CD4-positive, alpha-beta T cell treated with Interleukin-1 beta for 1 hour (primary cell): ENCODE measurements around the gene PKN3.

Experiments
- DNase-seq, 2 donors: peaks; one replicate each; pipeline ENCODE4 v3.0.0-alpha.2; 2020 to 2022

The PKN3 gene

GRCh38 chr9:128718475-128718874 lies 16.2 kb downstream of the PKN3 start:
- no peak for DNase-seq

GRCh38 chr9:128719919-128720605 lies 17.8 kb downstream of the PKN3 start:
- no peak for DNase-seq

- no peak for DNase-seq
These were observed 18.7 kb downstream of the PKN3 start for GRCh38 chr9:128720841-128721486.

- no peak for DNase-seq
These were observed 19.2 kb downstream of the PKN3 start for GRCh38 chr9:128721487-128722010.

GRCh38 chr9:128722380-128723351 lies 20.4 kb downstream of the PKN3 start:
- no peak for DNase-seq

- DNase-seq = no peak
These were observed 21.1 kb downstream of the PKN3 start for GRCh38 chr9:128723352-128723865.

GRCh38 chr9:128723866-128724743 lies 21.8 kb downstream of the PKN3 start, which contains the start of gene ZDHHC12:
Gene ZDHHC12, minus strand, starts transcription at chr9:128724127. Its CDS starts 34 bp downstream, at chr9:128724093.
- peak; percentile 99 to 100 for DNase-seq

- peak; percentile 28 to 49 for DNase-seq
These were observed 22.5 kb downstream of the PKN3 start for GRCh38 chr9:128724744-128725211.

- DNase-seq = no peak
These were observed 25.4 kb downstream of the PKN3 start for GRCh38 chr9:128727640-128728248.

- DNase-seq = no peak
These were observed 26.0 kb downstream of the PKN3 start for GRCh38 chr9:128728298-128728697.

- no peak for DNase-seq
These were observed 27.0 kb downstream of the PKN3 start for GRCh38 chr9:128729302-128729701.

- no peak for DNase-seq
These were observed 27.6 kb downstream of the PKN3 start for GRCh38 chr9:128729766-128730517.

- DNase-seq = no peak
These were observed 28.8 kb downstream of the PKN3 start for GRCh38 chr9:128731093-128731492.

- no peak for DNase-seq
These were observed 29.4 kb downstream of the PKN3 start for GRCh38 chr9:128731691-128732090.

GRCh38 chr9:128732576-128732975 lies 30.3 kb downstream of the PKN3 start:
- no peak for DNase-seq

GRCh38 chr9:128733256-128733655 lies 31.0 kb downstream of the PKN3 start:
- peak; percentile 8 to 34 for DNase-seq

- no peak for DNase-seq
These were observed 33.1 kb downstream of the PKN3 start for GRCh38 chr9:128735373-128735772.

GRCh38 chr9:128742401-128742800 lies 40.1 kb downstream of the PKN3 start:
- no peak for DNase-seq

GRCh38 chr9:128743421-128743820 lies 41.1 kb downstream of the PKN3 start:
- DNase-seq = no peak

- DNase-seq = no peak
These were observed 44.9 kb downstream of the PKN3 start for GRCh38 chr9:128747241-128747640.
